ENCODE measurements around the gene ADCY1.

ADCY1 gene

DNA sequence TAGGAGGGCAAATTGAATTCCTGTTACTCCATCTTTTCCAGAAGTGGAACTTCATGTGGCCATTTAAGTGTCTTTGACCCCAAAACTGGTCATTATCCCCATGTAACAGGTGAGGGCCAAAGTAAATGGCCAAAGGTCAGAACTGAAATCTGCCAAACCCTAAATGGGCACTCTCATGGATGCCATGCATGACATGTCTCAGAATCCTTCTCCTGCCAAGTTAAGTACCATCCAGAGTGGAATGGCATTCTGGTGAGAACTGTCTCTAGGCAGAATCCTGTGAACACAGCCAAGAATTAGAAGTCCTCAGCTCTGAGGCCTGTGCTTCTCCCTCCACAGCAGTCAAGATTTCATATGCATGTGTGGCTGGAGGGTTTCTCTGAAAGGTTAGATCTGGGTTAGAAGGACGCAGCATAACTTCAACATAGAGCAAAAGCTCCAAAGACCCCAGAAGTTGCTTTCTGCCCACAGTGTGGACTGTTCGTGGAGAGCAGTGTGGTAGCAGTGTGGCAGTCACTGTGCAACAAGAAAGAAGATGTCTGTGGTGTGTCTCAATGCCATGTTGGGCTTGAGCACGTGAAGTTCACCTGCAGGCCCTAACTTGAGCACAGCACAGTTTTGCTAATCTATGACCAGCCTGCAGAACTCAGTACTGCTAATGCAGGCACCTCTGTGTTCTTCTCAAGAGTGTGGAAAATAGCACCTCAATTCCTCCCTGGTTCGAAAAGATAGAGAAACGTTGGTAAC is 121.3 kb downstream of the ADCY1 start:
- TF ChIP-seq ZNF274 (IDR thresholded peaks at IDR 0.05; ENCODE audit: low read depth, low read length) = no peak
- H3K4me3 ChIP-seq (ENCODE audit: low read length) = no peak overlapping the region

DNA sequence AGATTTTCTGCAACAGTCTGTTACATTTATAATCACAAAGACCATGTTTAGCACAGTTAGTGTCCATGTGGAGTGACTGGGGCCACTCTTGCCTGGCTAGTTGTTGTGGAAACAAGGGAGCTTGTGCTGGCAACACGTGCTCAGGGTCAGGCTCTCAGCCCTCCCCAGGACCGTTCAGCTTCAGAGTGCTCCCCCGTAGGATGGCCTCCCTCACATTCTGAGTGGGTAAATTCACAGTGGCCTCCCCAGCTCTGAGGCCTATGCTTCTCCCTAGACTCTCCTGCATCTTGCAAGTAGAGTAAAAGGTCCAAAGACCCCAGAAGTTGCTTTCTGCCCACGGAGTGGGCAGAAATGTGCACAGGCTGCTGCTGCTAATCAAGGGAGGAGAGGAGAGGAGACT is 122.3 kb downstream of the ADCY1 start:
- H3K4me3 ChIP-seq (ENCODE audit: low read length) = no peak overlapping the region
- no peak for TF ChIP-seq ZNF274 (IDR thresholded peaks at IDR 0.05; ENCODE audit: low read depth, low read length)

DNA sequence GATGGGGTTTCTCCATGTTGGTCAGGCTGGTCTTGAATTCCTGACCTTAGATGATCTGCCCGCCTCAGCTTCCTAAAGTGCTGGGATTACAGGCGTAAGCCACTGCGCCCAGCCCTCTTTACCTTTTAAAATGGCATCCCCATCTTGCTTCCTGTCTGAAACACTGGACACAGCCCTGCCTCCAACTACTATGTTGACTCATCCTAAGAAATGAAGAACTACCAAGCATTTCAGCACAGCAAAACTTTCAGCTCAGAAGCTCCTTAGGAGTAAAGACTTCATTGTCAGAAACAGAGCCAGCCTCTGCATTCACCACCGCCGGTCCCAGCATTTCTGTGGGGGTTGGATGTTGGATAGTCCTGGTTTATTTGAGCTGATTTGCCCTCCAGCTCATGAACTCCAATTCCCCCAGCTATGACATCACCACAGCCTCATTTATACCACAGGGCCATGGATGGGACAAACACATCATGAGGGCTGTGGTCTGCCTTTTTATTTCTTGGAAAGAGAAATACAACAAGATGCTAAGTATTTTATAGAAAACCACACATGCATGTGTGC is 123.5 kb downstream of the ADCY1 start:
- TF ChIP-seq ZNF274 (IDR thresholded peaks at IDR 0.05; ENCODE audit: low read depth, low read length) = no peak

DNA sequence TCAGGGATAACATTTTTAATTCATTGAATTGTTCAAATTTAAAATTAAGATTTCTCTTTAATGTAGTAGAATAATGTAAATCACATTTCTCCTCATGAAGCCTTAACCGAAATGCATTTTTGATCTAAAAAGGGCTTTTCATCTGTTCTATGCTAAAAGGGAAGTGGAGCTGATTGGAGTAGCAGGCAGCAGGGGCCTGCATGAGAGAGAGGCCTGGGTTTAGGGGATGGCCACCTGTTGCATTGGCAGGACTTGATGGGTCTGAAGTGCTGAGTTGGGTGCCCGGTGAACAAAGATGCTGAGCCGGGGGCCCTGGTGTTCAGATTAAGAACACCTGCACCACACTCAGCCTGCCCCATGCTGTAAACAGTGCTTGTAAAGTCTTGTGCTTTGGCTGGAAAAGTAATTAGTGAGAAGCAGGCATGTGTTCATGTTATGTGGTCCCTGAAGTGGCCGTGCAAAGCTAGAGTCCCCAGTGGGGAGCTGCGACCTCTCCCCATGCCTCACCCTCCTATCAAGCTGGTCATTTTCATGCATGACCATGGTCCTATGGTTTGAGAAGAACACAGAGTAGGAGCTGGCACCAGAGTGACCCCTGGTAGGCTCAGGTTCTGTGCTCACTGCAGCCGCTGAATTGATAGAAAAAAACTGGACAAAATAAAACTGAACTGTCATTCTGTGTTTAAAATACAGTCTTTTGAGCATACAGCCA is 124.3 kb downstream of the ADCY1 start:
- TF ChIP-seq ZNF274 (IDR thresholded peaks at IDR 0.05; ENCODE audit: low read depth, low read length) = no peak
- H3K4me3 ChIP-seq (ENCODE audit: low read length) = no peak overlapping the region

More for the DNA sequence above, 123.5 kb downstream of the ADCY1 start:
- H3K4me3 ChIP-seq (ENCODE audit: low read length) = no peak overlapping the region

DNA sequence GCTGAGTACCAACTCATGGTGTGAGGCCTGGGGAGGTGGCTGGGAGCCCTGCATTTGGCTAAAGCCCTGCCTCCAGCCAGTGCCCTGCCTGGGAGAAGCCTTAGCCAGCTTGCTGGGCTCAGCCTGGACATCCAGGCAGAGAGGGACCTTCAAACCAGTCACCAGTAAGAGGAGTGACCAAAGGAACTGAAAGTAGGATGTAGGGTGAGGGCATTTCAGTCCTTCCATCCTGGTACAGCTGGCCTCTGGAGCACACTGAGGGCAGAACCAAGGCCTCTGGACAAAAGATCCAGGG is 124.8 kb downstream of the ADCY1 start:
- no peak overlapping the region for H3K4me3 ChIP-seq (ENCODE audit: low read length)
- TF ChIP-seq ZNF274 (IDR thresholded peaks at IDR 0.05; ENCODE audit: low read depth, low read length) = no peak

DNA sequence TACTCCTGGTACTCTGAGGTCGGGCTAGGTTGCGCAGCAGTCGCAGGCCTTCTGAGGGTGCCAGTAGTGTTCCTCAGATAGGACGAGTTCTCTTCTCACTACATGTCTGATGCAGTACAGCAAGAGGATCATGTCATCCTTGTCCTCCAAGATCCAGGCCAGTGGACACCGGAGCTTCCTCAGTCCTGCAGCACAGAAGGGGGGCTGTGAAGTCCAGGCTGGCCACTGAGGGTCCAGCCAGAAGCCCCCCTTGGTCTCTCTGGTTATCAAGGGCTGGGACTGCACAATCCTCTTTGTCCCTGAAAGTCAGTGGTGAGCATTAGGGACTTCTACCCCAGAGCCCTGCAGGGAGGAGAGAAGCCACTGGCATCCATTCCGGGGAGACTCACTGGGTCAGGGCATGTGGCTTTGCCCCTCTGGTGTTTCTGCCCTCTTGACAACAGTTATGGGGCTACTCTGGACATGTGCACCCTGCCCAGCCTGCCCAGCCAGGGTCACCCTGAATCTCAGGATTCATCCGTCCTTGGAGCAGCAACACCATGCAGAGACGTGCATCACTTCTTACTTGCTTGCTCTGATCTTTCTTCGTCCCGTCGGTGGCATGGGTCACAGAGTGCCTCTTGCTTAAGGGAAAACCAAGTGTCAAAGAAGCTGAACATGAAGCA is 125.7 kb downstream of the ADCY1 start:
- no peak overlapping the region for H3K4me3 ChIP-seq (ENCODE audit: low read length)
- no peak for TF ChIP-seq ZNF274 (IDR thresholded peaks at IDR 0.05; ENCODE audit: low read depth, low read length)

DNA sequence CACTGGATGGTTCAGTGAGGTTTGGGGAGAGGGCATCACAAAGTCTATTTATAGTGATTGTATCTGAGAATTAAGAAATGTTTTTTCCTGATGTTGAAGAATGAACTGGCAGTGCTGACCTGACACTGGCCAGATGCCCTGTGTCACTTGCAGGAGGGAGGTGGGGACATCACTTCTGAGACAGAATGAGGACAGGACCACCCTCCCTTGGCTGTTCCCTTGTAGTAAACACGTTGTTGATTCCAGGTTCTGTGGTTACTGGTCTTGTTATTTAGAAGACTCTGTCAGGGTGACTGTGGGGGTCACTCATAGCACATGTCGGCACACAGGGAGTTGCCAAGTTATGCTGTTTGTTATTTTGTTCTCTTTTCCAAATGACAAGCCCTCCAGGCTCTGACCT is 126.4 kb downstream of the ADCY1 start:
- no peak overlapping the region for H3K4me3 ChIP-seq (ENCODE audit: low read length)
- TF ChIP-seq ZNF274 (IDR thresholded peaks at IDR 0.05; ENCODE audit: low read depth, low read length) = no peak

DNA sequence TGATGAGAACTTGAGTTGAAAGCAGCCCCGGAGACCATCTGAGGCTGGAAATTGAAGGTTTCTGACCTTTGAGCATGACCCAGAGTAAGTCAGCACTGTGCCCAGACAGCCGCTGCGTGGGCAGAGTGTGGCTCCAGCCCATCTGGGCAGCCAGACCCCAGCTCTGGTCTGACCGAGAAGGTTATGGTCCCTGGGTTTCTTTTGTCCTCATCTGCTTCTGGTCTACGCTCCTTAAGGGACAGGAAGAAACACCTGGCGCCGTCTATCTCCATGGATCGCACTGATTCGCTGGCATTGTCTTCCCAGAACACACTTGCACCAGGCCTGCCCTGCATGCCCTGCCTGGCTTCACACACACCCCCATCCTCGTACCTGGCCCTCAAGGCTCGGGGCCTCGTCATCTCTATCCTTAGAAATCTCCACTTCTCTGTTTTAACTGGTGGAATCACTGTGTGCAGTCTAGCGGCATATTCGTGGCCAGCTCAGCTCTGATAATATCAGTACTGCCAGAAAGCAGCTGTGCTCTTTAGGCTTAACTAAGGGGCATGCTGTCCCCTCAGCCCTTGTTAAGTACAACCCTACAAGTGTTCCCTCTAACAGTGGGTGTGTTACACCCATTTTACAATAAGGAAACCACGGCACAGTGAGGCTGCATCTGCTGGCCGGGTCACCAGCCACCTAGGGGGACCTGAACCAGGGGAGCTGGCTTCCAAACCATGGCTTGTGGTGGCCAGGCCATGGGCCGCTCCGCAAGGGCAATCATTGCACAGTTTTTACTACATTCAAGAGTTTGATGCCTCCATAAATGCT is 127.7 kb downstream of the ADCY1 start:
- TF ChIP-seq ZNF274 (IDR thresholded peaks at IDR 0.05; ENCODE audit: low read depth, low read length) = no peak
- no peak overlapping the region for H3K4me3 ChIP-seq (ENCODE audit: low read length)

DNA sequence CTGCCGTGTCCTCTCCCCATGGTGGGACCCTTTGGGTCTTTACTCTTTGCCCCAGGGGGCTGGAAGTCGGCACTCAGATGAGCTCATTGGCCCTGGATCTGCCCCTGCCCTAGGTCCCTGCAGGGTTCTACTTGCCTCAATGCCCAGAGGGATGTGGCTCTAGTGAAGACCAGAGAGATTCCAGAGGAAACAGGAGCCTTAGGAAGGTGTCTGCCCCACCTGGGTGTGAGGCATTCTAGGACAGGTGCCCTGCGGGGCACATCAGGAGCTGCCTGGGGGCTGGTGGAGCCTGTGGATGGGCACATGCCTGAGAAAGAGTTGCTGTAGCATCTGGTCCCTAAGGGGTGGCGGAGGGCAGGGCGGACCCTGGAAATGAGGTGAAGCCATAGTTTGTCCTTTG is 128.6 kb downstream of the ADCY1 start:
- TF ChIP-seq ZNF274 (IDR thresholded peaks at IDR 0.05; ENCODE audit: low read depth, low read length) = no peak
- no peak overlapping the region for H3K4me3 ChIP-seq (ENCODE audit: low read length)

DNA sequence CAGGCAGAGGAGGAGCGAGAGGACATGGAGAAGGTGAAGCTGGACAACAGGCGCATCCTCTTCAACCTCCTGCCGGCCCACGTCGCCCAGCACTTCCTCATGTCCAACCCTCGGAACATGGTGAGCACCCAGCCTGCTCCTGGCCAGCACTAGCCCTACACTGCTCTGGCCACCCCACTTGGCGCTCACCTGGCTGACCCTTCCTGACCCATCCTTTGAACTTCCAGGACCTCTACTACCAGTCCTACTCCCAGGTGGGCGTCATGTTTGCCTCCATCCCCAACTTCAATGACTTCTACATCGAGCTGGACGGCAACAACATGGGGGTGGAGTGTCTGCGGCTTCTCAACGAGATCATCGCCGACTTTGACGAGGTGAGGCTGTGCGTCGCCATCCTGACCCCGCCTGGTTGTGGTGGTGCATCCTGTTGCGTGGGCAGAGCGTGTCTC is 129.2 kb downstream of the ADCY1 start:
- H3K4me3 ChIP-seq (ENCODE audit: low read length) = no peak overlapping the region
- TF ChIP-seq ZNF274 (IDR thresholded peaks at IDR 0.05; ENCODE audit: low read depth, low read length) = no peak

DNA sequence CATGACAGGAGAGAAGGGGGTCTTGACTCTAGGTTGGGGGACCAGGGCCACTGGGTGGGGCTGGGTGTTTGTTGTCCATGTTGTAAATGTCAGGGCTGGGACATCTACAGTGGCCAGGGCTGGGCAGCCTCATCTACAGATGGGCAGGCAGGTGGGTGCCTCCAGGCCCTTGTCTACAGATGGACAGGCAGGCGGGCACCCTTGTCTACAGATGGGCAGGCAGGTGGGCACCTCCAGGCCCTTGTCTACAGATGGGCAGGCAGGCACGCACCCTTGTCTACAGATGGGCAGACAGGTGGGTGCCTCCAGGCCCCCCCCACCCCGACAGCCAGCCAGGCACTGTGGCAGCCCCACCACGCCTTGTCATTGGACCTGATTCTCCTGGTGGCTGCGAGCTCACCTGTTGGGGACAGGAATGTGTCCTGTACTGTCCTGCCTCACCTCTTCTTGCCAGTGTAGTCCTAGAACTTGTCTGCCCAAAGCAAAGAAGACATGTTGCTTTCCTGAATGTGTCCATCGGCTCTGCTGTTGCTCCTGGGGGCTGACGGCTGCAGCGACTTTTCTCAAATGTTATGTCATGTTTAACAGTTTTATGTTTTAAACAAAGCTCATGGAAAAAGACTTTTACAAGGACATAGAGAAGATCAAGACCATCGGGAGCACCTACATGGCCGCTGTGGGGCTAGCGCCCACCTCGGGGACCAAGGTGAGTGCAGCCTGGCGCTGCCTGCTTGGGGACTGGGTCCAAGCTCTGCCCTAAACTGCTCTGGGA is 129.9 kb downstream of the ADCY1 start:
- TF ChIP-seq ZNF274 (IDR thresholded peaks at IDR 0.05; ENCODE audit: low read depth, low read length) = no peak
- H3K4me3 ChIP-seq (ENCODE audit: low read length) = no peak overlapping the region

DNA sequence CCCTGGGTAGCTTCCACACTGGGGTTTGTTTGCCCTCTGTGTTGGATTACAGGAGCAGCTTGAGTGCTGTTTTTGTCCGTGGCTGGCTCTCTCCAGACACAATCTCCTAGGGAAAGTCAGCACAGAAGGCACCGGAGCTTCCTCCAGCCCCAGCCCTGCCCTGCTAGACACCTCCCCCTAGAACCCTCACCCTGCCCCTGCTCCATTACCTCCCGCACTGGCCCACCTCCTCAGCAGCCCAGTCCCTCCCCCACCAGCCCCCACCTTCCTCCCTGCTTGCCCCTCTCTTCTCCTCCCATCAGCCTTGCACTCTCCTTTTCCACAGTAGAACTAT is 130.5 kb downstream of the ADCY1 start:
- no peak overlapping the region for H3K4me3 ChIP-seq (ENCODE audit: low read length)
- TF ChIP-seq ZNF274 (IDR thresholded peaks at IDR 0.05; ENCODE audit: low read depth, low read length) = no peak

Data from GM08714 (cell line).